Measurements from ENCODE around the gene GCSAML. TPM values are rescaled to one million over a fixed set of nuclear protein-coding genes. Genes with fewer than 3 reads are reported as not detected.
"Not testable (repeated sequence)": the region's sequence is repeated elsewhere in the genome, so short reads cannot be mapped to it uniquely, and the experiment has no call there.

GCSAML gene
- total RNA-seq: 1 to 10 TPM in 3 of 6 donors, under 1 TPM in 3; 0.30 to 3.0 (median 1.4) TPM

DNA sequence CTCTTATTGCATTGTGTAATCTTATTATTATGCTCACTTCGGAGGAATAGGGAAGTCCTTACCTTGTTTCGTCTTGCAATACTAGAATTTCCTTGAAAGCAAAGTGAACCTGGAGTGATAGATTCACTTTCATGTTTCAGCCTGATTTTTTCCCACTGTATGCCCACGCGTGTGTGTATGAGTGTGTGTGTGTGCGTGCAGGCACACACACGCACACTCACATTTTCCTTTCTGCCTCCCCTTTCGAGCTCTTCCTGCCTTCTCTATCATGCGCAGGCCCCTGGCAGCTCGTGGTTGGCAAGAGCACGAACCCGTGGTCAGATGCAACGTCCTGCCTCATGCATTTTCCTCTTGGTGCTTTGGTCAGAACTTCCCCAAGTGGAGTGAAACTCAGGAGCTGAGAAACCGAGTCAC, at the start of gene GCSAML:
Gene GCSAML (plus strand): TSS at position 366 of the 414 bp plus-strand sequence. CDS start 58 bp downstream, outside the sequence.
- H3K36me3 ChIP-seq: no peaks in the 10 kb centered on the region
- no peaks in the 10 kb centered on the region for H3K9me3 ChIP-seq
- no peak within 1 kb of the TSS for H3K4me3 ChIP-seq
- no peak within 1 kb of the TSS for H3K27ac ChIP-seq
- WGBS, 2 donors: 60 to 65% methylated on average over 13 of the region's 13 CpGs
- H3K27me3 ChIP-seq: no peaks in the 10 kb centered on the region
- TF ChIP-seq POLR2AphosphoS5 (IDR thresholded peaks at IDR 0.05) (no peak), EP300 (IDR thresholded peaks at IDR 0.05) (no peak), POLR2A (IDR thresholded peaks at IDR 0.05) (no peak)
- TF ChIP-seq, protein P1, sequence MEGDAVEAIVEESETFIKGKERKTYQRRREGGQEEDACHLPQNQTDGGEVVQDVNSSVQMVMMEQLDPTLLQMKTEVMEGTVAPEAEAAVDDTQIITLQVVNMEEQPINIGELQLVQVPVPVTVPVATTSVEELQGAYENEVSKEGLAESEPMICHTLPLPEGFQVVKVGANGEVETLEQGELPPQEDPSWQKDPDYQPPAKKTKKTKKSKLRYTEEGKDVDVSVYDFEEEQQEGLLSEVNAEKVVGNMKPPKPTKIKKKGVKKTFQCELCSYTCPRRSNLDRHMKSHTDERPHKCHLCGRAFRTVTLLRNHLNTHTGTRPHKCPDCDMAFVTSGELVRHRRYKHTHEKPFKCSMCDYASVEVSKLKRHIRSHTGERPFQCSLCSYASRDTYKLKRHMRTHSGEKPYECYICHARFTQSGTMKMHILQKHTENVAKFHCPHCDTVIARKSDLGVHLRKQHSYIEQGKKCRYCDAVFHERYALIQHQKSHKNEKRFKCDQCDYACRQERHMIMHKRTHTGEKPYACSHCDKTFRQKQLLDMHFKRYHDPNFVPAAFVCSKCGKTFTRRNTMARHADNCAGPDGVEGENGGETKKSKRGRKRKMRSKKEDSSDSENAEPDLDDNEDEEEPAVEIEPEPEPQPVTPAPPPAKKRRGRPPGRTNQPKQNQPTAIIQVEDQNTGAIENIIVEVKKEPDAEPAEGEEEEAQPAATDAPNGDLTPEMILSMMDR (IDR thresholded peaks at IDR 0.05): no peak
- DNase-seq: no peak
- no peaks in the 10 kb centered on the region for H3K4me1 ChIP-seq
- ATAC-seq (ENCODE audit: low FRiP score in 2 of 2): no peak

- Histone ChIP-seq H3K27ac (no peak overlapping the region), H3K27me3 (no peaks in the 10 kb centered on the region), H3K9me3 (no peaks in the 10 kb centered on the region), H3K36me3 (no peaks in the 10 kb centered on the region), H3K4me3 (no peak overlapping the region), H3K4me1 (no peaks in the 10 kb centered on the region)
- DNase-seq (no peak), ATAC-seq (ENCODE audit: low FRiP score in 2 of 2) (peak in 1 of 2 donors; percentile 16)
- WGBS, 2 donors: 52 to 57% methylated on average over 3 of the region's 3 CpGs
- TF ChIP-seq, protein P1 (IDR thresholded peaks at IDR 0.05): no peak
- TF ChIP-seq EP300 (IDR thresholded peaks at IDR 0.05) (no peak), POLR2A (IDR thresholded peaks at IDR 0.05) (no peak), POLR2AphosphoS5 (IDR thresholded peaks at IDR 0.05) (peak in 1 of 2 donors; percentile 31)
These were observed 48.1 kb upstream of the GCSAML start for GRCh38 chr1:247500865-247501264.

- H3K36me3 ChIP-seq: no peaks in the 10 kb centered on the region
- H3K9me3 ChIP-seq: no peaks in the 10 kb centered on the region
- 47 to 49% methylated on average over 3 of the region's 3 CpGs for WGBS, 2 donors
- no peak overlapping the region for H3K4me3 ChIP-seq
- ATAC-seq (ENCODE audit: low FRiP score in 2 of 2) (no peak), DNase-seq (no peak)
- H3K4me1 ChIP-seq: no peaks in the 10 kb centered on the region
- H3K27ac ChIP-seq: no peak overlapping the region
- no peaks in the 10 kb centered on the region for H3K27me3 ChIP-seq
- TF ChIP-seq POLR2A (IDR thresholded peaks at IDR 0.05) (no peak), EP300 (IDR thresholded peaks at IDR 0.05) (no peak), POLR2AphosphoS5 (IDR thresholded peaks at IDR 0.05) (no peak)
- TF ChIP-seq, protein P1 (IDR thresholded peaks at IDR 0.05): no peak
These were observed 42.1 kb upstream of the GCSAML start for GRCh38 chr1:247506831-247507230.

- Histone ChIP-seq H3K9me3 (no peaks in the 10 kb centered on the region), H3K4me1 (no peaks in the 10 kb centered on the region), H3K4me3 (no peak overlapping the region), H3K36me3 (no peaks in the 10 kb centered on the region), H3K27ac (no peak overlapping the region), H3K27me3 (no peaks in the 10 kb centered on the region)
- WGBS, 2 donors: 71 to 75% methylated on average over 28 to 62 of the region's 72 CpGs
- TF ChIP-seq EP300 (IDR thresholded peaks at IDR 0.05) (no peak), POLR2A (IDR thresholded peaks at IDR 0.05) (no peak), POLR2AphosphoS5 (IDR thresholded peaks at IDR 0.05) (no peak)
- TF ChIP-seq, protein P1 (IDR thresholded peaks at IDR 0.05): no peak
- ATAC-seq (ENCODE audit: low FRiP score in 2 of 2) (peak in 1 of 2 donors; percentile 34), DNase-seq (peak in 1 of 2 donors; percentile 82)
These were observed 30.9 kb upstream of the GCSAML start for GRCh38 chr1:247517795-247518612.

DNA sequence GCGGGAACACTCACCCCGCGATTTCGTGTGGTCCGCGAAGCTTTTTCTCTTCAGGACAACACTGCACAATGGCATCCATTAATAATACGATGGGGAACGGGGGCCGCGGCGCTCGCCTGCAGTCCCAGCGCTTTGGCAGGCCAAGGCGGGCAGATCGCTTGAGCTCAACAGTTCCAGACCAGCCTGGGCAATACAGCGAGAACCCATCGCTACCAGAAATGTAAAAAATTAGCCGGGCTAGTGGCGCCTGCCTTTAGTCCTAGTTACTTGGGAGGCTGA, 30.4 kb upstream of the GCSAML start:
- no peak overlapping the region for H3K27ac ChIP-seq
- no peak for TF ChIP-seq EP300 (IDR thresholded peaks at IDR 0.05)
- no peak for TF ChIP-seq POLR2AphosphoS5 (IDR thresholded peaks at IDR 0.05)
- TF ChIP-seq POLR2A (IDR thresholded peaks at IDR 0.05): no peak
- TF ChIP-seq, protein P1 (IDR thresholded peaks at IDR 0.05): no peak
- H3K9me3 ChIP-seq: no peaks in the 10 kb centered on the region
- no peak for ATAC-seq (ENCODE audit: low FRiP score in 2 of 2)
- H3K27me3 ChIP-seq: no peaks in the 10 kb centered on the region
- 79 to 92% methylated on average over 19 of the region's 19 CpGs for WGBS, 2 donors
- no peaks in the 10 kb centered on the region for H3K36me3 ChIP-seq
- H3K4me1 ChIP-seq: no peaks in the 10 kb centered on the region
- H3K4me3 ChIP-seq: no peak overlapping the region
- no peak for DNase-seq

DNA sequence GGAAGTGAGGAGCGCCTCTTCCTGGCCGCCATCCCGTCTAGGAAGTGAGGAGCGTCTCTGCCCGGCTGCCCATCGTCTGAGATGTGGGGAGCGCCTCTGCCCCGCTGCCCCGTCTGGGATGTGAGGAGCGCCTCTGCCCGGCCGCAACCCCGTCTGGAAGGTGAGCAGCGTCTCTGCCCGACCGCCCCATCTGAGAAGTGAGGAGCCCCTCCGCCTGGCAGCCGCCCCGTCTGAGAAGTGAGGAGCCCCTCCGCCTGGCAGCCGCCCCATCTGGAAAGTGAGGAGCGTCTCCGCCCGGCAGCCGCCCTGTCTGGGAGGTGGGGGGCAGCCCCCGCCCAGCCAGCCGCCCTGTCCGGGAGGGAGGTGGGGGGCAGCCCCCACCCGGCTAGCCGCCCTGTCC, 27.0 kb upstream of the GCSAML start:
- WGBS, 2 donors: 90 to 100% methylated on average over 2 to 18 of the region's 30 CpGs
- peak in 1 of 2 donors; percentile 58 for DNase-seq
- H3K27ac ChIP-seq; H3K36me3 ChIP-seq; H3K27me3 ChIP-seq; H3K9me3 ChIP-seq; ATAC-seq (ENCODE audit: low FRiP score in 2 of 2); H3K4me3 ChIP-seq; H3K4me1 ChIP-seq: not testable (repeated sequence)

Measured in upper lobe of left lung (tissue), 6 donors.